Hematopoietic multipotent progenitor cell treated with erythropoietin and hydrocortisone succinate and interleukin-3 and kit ligand, for 8 days (in vitro differentiated cells): ENCODE measurements around the gene EYA2.
"Not testable (repeated sequence)": the region's sequence is repeated elsewhere in the genome, so short reads cannot be mapped to it uniquely, and the experiment has no call there.

Source experiments
- DNase-seq: peaks from one replicate; pipeline ENCODE4 v3.0.0-alpha.2; 2015

The EYA2 gene

GRCh38 chr20:46894579-46894958 is at the start of gene EYA2:
EYA2 (plus strand) TSS chr20:46894843; CDS start chr20:46990011, 95,168 bp downstream.
- no peak for DNase-seq

GRCh38 chr20:46844965-46845364 is 49.7 kb upstream of the EYA2 start:
- no peak for DNase-seq

GRCh38 chr20:46849269-46849668 is 45.4 kb upstream of the EYA2 start:
- no peak for DNase-seq

- no peak for DNase-seq
These were observed 44.9 kb upstream of the EYA2 start for GRCh38 chr20:46849751-46850150.

- DNase-seq: no peak
These were observed 44.2 kb upstream of the EYA2 start for GRCh38 chr20:46850416-46850815.

GRCh38 chr20:46850896-46851295 is 43.7 kb upstream of the EYA2 start:
- DNase-seq: no peak

GRCh38 chr20:46851746-46852145 is 42.9 kb upstream of the EYA2 start:
- no peak for DNase-seq

- no peak for DNase-seq
These were observed 42.3 kb upstream of the EYA2 start for GRCh38 chr20:46852313-46852712.

- no peak for DNase-seq
These were observed 40.7 kb upstream of the EYA2 start for GRCh38 chr20:46853926-46854325.

- no peak for DNase-seq
These were observed 37.4 kb upstream of the EYA2 start for GRCh38 chr20:46857061-46857831.

- DNase-seq: no peak
These were observed 28.8 kb upstream of the EYA2 start for GRCh38 chr20:46865824-46866223.

- DNase-seq: no peak
These were observed 24.6 kb upstream of the EYA2 start for GRCh38 chr20:46870041-46870440.

GRCh38 chr20:46872328-46873211 is 22.1 kb upstream of the EYA2 start:
- DNase-seq: peak; percentile 3

- no peak for DNase-seq
These were observed 19.6 kb upstream of the EYA2 start for GRCh38 chr20:46875059-46875458.

- DNase-seq: no peak
These were observed 15.3 kb upstream of the EYA2 start for GRCh38 chr20:46879386-46879785.

GRCh38 chr20:46879963-46880362 is 14.7 kb upstream of the EYA2 start:
- not testable (repeated sequence) for DNase-seq

- DNase-seq: no peak
These were observed 10.8 kb upstream of the EYA2 start for GRCh38 chr20:46883892-46884291.

- DNase-seq: no peak
These were observed 4.0 kb upstream of the EYA2 start for GRCh38 chr20:46890682-46891081.

- no peak for DNase-seq
These were observed 1.6 kb upstream of the EYA2 start for GRCh38 chr20:46893051-46893450.

GRCh38 chr20:46893877-46894578 is 615 bp upstream of the EYA2 start:
- DNase-seq: no peak

- DNase-seq: no peak
These were observed 595 bp downstream of the EYA2 start for GRCh38 chr20:46894971-46895905.

- no peak for DNase-seq
These were observed 1.2 kb downstream of the EYA2 start for GRCh38 chr20:46895906-46896242.
